Astrocyte of the cerebellum (primary cell): ENCODE measurements around the gene MRPL38.
"Not testable (repeated sequence)": the region's sequence is repeated elsewhere in the genome, so short reads cannot be mapped to it uniquely, and the experiment has no call there.

ENCODE experiments used
- DNase-seq: peaks from one replicate; pipeline ENCODE4 v3.0.0-alpha.2; 2011; ENCODE audit warnings: low read depth
- H3K4me3 ChIP-seq: 2 replicates; pipeline ENCODE4 v1.5.1; 2011; ENCODE audit warnings: mild to moderate bottlenecking, low read depth, low read length, moderate library complexity
- in situ Hi-C: cut with HindIII; loops from 2 replicates; pipeline ENCODE4 v1.10.0; 2017; ENCODE audit warnings: low sequenced_read_pairs
- TF ChIP-seq, protein P1 (sequence below): IDR thresholded peaks from 2 replicates; pipeline ENCODE4 v1.5.1; 2012; ENCODE audit warnings: low read length, low read depth, moderate library complexity, mild to moderate bottlenecking; ENCODE audit errors: missing control alignments

Gene MRPL38

DNA sequence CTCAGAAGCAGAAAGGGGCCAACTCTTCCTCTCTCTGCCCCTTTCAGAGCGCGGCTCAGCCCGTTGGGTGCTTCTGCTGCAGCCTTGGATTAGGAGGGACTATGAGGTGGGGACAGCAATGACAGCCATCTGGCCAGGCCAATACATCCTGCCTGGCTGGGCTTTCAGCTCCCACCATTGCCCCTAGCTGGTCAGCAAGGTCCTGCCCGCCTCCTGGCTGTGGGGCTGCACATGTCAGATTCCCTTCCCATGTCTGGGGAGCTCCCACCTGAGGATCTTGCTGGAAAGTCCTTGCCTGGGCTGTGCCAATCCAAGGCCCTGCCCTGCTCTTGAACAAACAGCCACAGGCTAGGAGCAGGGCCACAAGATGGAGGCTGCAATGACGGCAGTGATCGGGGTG is 16.2 kb downstream of the MRPL38 start:
- TF ChIP-seq, protein P1, sequence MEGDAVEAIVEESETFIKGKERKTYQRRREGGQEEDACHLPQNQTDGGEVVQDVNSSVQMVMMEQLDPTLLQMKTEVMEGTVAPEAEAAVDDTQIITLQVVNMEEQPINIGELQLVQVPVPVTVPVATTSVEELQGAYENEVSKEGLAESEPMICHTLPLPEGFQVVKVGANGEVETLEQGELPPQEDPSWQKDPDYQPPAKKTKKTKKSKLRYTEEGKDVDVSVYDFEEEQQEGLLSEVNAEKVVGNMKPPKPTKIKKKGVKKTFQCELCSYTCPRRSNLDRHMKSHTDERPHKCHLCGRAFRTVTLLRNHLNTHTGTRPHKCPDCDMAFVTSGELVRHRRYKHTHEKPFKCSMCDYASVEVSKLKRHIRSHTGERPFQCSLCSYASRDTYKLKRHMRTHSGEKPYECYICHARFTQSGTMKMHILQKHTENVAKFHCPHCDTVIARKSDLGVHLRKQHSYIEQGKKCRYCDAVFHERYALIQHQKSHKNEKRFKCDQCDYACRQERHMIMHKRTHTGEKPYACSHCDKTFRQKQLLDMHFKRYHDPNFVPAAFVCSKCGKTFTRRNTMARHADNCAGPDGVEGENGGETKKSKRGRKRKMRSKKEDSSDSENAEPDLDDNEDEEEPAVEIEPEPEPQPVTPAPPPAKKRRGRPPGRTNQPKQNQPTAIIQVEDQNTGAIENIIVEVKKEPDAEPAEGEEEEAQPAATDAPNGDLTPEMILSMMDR = no peak
- DNase-seq = no peak
- no peak overlapping the region for H3K4me3 ChIP-seq
- in situ Hi-C loops = no loop called here

DNA sequence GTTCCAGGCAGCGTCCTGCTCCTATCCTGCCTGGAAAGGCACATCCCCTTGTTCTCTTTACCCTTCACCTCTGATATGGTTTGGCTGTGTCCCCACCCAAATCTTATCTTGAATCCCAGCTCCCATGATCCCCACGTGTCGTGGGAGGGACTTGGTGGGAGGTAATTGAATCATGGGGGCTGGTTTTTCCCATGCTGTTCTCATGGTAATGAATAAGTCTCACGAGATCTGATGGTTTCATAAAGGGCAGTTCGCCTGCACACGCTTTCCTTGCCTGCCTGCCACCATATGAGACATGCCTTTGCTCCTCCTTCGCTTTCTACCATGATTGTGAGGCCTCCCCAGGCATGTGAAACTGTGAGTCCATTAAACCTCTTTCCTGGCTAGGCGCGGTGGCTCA is 18.8 kb downstream of the MRPL38 start:
- in situ Hi-C loops, DNase-seq, H3K4me3 ChIP-seq: not testable (repeated sequence)

DNA sequence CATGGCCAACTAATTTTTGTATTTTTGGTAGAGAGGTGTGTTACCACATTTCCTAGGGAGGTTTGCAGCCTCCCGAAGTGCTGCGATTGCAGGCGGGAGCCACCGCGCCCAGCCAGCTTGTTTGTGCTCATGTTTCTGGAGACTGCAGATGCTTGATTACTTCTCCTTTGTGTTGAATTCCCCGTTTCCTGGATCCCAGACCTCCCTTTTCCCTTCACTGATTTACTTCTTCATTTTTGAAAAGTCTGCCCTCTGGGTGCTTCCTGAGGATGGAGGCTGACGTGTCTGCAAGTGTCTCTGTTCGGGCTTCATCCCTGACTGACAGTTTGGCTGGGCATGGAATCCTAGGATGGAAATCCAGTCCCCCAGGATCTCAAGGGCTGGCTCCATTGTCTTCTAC is 19.3 kb downstream of the MRPL38 start:
- no peak overlapping the region for H3K4me3 ChIP-seq
- in situ Hi-C loops = no loop called here
- TF ChIP-seq, protein P1 = no peak
- no peak for DNase-seq

DNA sequence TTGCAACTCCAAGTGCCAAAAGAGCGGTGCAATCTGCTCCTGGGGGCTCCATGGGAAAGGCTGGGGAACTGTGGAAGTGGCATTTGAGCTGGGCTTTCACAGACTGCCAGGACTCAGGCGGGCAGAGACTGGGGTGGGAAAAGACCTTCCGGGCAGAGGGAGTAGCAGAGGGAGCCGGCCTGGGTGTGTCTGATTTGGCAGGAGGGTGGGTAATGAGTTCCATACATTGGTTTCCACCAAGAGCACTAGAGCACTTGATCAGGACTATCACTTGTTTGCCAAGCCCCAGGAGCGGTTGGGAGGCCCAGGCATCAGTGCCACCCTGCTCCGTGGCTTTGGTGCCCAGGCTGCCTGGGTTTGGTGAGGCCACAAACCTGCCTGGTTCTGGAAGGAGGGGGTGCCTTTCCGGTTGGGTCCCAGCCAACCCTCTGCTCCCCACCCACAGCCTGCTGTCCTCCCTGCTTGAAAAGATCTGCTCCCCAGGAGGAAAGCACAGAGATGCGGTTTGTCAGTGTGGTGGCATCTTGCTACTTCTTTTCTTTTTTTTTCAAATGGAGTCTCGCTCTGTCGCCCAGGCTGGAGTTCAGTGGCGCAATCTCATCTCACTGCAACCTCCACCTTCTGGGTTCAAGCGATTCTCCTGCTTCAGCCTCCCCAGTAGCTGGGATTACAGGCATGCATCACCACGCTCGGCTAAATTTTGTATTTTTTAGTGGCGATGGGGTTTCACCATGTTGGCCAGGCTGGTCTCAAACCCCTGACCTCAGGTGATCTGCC is 22.8 kb downstream of the MRPL38 start:
- TF ChIP-seq, protein P1 = no peak
- no peak for DNase-seq
- in situ Hi-C loops = no loop called here
- H3K4me3 ChIP-seq = no peak overlapping the region

DNA sequence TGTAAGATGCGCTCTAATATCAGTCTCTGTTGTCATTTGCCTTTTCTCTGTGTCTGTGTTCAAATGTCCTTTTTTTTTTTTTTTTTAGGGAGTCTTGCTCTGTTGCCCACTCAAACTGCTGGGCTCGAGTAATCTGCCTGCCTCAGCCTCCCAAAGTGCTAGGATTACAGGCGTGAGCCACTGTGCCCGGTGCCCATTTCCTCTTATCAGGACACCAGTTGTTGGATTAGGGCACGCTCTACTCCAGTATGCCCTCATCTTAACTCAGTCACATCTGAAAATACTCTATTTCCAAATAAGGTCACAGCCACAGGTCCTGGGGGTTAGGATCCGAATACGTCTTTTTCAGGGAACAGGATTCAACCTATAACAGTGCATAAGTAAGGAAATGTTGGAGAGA is 24.4 kb downstream of the MRPL38 start:
- H3K4me3 ChIP-seq = no peak overlapping the region
- TF ChIP-seq, protein P1 = no peak
- in situ Hi-C loops = no loop called here
- DNase-seq = no peak

DNA sequence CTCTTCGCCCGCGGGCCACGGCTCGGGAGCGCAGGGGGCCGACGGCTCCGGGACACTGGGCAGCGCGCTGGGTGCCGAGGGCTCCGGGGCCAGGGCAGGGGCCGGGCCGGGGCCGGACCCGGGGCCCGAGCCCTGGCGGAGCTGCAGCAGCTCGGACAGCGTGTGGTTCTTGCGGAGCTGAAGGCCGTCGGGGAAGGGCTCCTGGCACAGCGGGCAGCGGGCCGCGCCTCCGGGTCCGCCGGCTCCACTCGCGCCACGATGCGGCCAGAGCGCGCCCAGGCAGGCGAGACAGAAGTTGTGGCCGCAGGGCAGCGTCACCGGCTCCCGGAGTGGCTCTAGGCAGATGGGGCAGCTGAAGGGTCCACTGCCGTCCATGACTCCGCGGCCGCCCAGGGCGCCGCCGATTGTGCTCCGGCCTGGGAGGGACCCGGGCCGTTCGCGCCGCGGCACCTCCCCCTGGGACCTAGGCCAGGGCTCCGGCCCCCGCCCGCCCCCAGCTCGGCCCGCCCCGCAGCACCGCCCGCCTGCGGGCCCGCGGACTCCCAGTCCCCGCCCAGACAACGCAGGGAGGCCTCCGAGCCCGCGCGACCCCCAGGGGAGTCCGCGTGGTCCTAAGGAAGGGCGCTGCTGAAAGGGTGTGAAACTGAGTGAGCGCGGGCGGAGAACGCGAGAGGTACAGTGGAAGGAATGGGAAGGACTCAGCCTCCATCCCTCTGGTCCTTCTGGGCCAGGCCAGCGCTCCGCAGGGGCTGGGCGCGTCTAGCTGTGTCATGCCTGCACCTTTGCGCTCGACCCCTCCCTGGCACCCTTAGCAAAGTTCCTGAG is 26.3 kb downstream of the MRPL38 start, which contains the start of gene TRIM47:
TRIM47 (minus strand) TSS at position 408 of the 825 bp plus-strand sequence; CDS start at position 375, 33 bp downstream.
- in situ Hi-C loops = no loop called here
- DNase-seq = no peak
- peak within 1 kb of the TSS; percentile 42 for H3K4me3 ChIP-seq
- TF ChIP-seq, protein P1 = peak; percentile 11

DNA sequence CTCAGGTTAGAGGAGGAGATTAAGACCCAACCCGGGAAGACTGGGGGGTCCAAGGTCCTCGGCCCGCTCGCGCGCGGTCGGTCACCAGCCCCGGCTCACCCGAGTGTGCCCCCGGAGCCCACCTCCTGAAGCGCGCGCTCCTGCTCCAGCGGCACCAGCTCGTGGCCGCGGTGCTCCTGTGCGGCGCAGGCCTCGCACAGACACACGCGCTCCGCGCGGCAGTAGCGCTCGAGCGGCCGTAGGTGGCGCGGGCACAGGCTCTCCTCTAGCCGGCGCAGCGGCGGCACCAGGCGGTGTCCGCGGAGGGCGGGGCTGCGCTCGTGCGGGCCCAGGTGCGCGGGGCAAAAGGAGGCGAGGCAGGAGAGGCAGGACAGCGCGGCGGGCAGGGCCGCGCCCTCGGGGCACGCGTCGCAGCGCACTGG is 26.9 kb downstream of the MRPL38 start:
- DNase-seq = no peak
- TF ChIP-seq, protein P1 = peak; percentile 42
- peak overlapping the region; percentile 42 for H3K4me3 ChIP-seq
- in situ Hi-C loops = no loop called here
